ENCODE data around the gene CUL9.

GRCh38 chr6:43180058-43180457 is 1.9 kb upstream of the CUL9 start:
- TF ChIP-seq EZH2 (IDR thresholded peaks at IDR 0.05; ENCODE audit: low read length, missing control alignments) = no peak
- TF ChIP-seq, protein P1, sequence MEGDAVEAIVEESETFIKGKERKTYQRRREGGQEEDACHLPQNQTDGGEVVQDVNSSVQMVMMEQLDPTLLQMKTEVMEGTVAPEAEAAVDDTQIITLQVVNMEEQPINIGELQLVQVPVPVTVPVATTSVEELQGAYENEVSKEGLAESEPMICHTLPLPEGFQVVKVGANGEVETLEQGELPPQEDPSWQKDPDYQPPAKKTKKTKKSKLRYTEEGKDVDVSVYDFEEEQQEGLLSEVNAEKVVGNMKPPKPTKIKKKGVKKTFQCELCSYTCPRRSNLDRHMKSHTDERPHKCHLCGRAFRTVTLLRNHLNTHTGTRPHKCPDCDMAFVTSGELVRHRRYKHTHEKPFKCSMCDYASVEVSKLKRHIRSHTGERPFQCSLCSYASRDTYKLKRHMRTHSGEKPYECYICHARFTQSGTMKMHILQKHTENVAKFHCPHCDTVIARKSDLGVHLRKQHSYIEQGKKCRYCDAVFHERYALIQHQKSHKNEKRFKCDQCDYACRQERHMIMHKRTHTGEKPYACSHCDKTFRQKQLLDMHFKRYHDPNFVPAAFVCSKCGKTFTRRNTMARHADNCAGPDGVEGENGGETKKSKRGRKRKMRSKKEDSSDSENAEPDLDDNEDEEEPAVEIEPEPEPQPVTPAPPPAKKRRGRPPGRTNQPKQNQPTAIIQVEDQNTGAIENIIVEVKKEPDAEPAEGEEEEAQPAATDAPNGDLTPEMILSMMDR (conservative IDR thresholded peaks at IDR 0.05 in 1 of 2, IDR thresholded peaks at IDR 0.05 in 1 of 2; ENCODE audit: low read depth in 1 of 2, low read length in 2 of 2) = no peak

All from fibroblast of lung (primary cell).